GM13976 (cell line): ENCODE results near the gene CACFD1.

Experiments
- DNase-seq: peaks from one replicate; pipeline ENCODE4 v3.0.0; 2012; ENCODE audit warnings: low spot score
- CTCF ChIP-seq: IDR thresholded peaks from 2 replicates; pipeline ENCODE4 v1.5.1; 2012; ENCODE audit warnings: borderline replicate concordance, mild to moderate bottlenecking; ENCODE audit not compliant: insufficient read depth; ENCODE audit errors: extremely low read depth, missing control alignments, control extremely low read depth
- in situ Hi-C: fragments of 300-500 bp; cut with MboI; formaldehyde crosslinking; loops from one replicate; pipeline ENCODE4 v1.12.0; 2022; ENCODE audit warnings: low sequenced_read_pairs, mixed read lengths, inconsistent platforms; ENCODE audit not compliant: unreplicated experiment

Gene CACFD1

GRCh38 chr9:133516961-133517350 lies 57.2 kb downstream of the CACFD1 start:
- DNase-seq, result no peak
- in situ Hi-C loops, result no loop called here
- no peak for TF ChIP-seq CTCF

- in situ Hi-C loops, result no loop called here
- no peak for TF ChIP-seq CTCF
Measured at GRCh38 chr9:133517711-133518110, 57.9 kb downstream of the CACFD1 start.

GRCh38 chr9:133518200-133518599 lies 58.4 kb downstream of the CACFD1 start:
- in situ Hi-C loops, result no loop called here
- no peak for TF ChIP-seq CTCF
- DNase-seq, result no peak

More at GRCh38 chr9:133517711-133518110, 57.9 kb downstream of the CACFD1 start:
- DNase-seq, result no peak

GRCh38 chr9:133518706-133519449 lies 59.1 kb downstream of the CACFD1 start:
- no peak for DNase-seq
- in situ Hi-C loops, result no loop called here
- no peak for TF ChIP-seq CTCF

- no peak for DNase-seq
- TF ChIP-seq CTCF, result no peak
- in situ Hi-C loops, result no loop called here
Measured at GRCh38 chr9:133519693-133520092, 59.9 kb downstream of the CACFD1 start.

- no peak for TF ChIP-seq CTCF
- in situ Hi-C loops, result no loop called here
- no peak for DNase-seq
Measured at GRCh38 chr9:133520121-133520835, 60.5 kb downstream of the CACFD1 start.
